Measurements from ENCODE around the gene ASIC1. TPM values are rescaled to one million over a fixed set of nuclear protein-coding genes. Genes with fewer than 3 reads are reported as not detected.

ASIC1 gene
- total RNA-seq, 1 donor from 2014 or later, result 25.0 TPM

DNA sequence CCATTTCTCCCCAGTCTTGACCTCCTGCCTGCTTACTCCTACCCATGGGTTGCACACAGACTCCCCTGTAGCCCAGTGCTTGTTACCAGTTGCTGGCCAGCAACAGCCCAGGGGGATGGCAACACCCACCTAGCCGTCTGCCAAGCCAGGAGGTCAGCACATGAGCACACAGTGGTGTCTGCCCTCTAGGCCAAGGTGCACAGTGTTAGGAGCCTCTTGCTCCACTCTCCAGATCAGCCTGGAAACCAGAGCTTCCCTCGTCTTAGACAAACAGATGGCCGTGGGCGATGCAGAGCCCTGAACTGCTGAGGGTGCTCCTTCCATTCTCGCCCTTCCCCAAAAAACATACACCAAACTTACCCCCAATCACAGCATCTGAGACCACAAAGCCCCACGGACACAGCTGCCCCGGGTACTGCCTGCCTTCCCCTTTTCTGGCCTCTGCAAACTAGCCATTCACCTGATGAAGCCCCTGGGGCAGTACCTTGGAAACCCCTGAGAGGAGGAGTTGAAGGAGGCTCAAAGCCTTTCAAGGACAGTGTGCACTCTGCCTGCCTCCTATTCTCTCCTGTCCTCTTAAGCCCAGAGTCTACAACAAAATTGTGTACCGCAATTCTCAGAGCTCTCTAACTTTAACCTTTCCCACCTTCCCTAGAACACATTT lies 45.4 kb downstream of the ASIC1 start:
- H3K36me3 Mint-ChIP-seq (ENCODE audit: low read depth), result peaks cover 8% of the 10 kb centered on the region
- no peak for TF ChIP-seq CTCF (conservative IDR thresholded peaks at IDR 0.05)
- H3K9me3 Mint-ChIP-seq, result no peaks in the 10 kb centered on the region
- no peaks in the 10 kb centered on the region for H3K4me1 Mint-ChIP-seq
- no peak overlapping the region for H3K27ac Mint-ChIP-seq (ENCODE audit: unreplicated experiment)
- DNase-seq (ENCODE audit: low read depth, low spot score), result no peak
- H3K4me3 Mint-ChIP-seq, result no peak overlapping the region
- no peaks in the 10 kb centered on the region for H3K27me3 Mint-ChIP-seq (ENCODE audit: low read depth)

GRCh38 chr12:50103351-50103750 lies 46.0 kb downstream of the ASIC1 start:
- Mint-ChIP-seq H3K27me3 (ENCODE audit: low read depth) (no peaks in the 10 kb centered on the region), H3K36me3 (ENCODE audit: low read depth) (peaks cover 8% of the 10 kb centered on the region), H3K27ac (ENCODE audit: unreplicated experiment) (no peak overlapping the region), H3K9me3 (no peaks in the 10 kb centered on the region), H3K4me3 (no peak overlapping the region), H3K4me1 (no peaks in the 10 kb centered on the region)
- TF ChIP-seq CTCF (conservative IDR thresholded peaks at IDR 0.05), result no peak
- no peak for DNase-seq (ENCODE audit: low read depth, low spot score)

- peak within 1 kb of the TSS; percentile 47 for H3K4me3 Mint-ChIP-seq
- no peak within 1 kb of the TSS for H3K27ac Mint-ChIP-seq (ENCODE audit: unreplicated experiment)
- no peaks in the 10 kb centered on the region for H3K9me3 Mint-ChIP-seq
- peaks cover 8% of the 10 kb centered on the region for H3K36me3 Mint-ChIP-seq (ENCODE audit: low read depth)
- H3K27me3 Mint-ChIP-seq (ENCODE audit: low read depth), result no peaks in the 10 kb centered on the region
- no peak for TF ChIP-seq CTCF (conservative IDR thresholded peaks at IDR 0.05)
- H3K4me1 Mint-ChIP-seq, result no peaks in the 10 kb centered on the region
- DNase-seq (ENCODE audit: low read depth, low spot score), result no peak
These were observed 46.4 kb downstream of the ASIC1 start, which contains the start of gene GPD1 for GRCh38 chr12:50103767-50104321. Gene GPD1, plus strand, starts transcription at chr12:50104008. Its CDS starts 43 bp downstream, at chr12:50104051.

GRCh38 chr12:50104417-50105366 lies 47.3 kb downstream of the ASIC1 start:
- H3K4me3 Mint-ChIP-seq, result peak overlapping the region; percentile 47
- H3K27ac Mint-ChIP-seq (ENCODE audit: unreplicated experiment), result no peak overlapping the region
- no peak for TF ChIP-seq CTCF (conservative IDR thresholded peaks at IDR 0.05)
- peaks cover 3% of the 10 kb centered on the region for H3K36me3 Mint-ChIP-seq (ENCODE audit: low read depth)
- no peak for DNase-seq (ENCODE audit: low read depth, low spot score)
- H3K9me3 Mint-ChIP-seq, result no peaks in the 10 kb centered on the region
- H3K4me1 Mint-ChIP-seq, result no peaks in the 10 kb centered on the region
- no peaks in the 10 kb centered on the region for H3K27me3 Mint-ChIP-seq (ENCODE audit: low read depth)

GRCh38 chr12:50105913-50106450 lies 48.6 kb downstream of the ASIC1 start:
- peaks cover 10% of the 10 kb centered on the region for H3K4me1 Mint-ChIP-seq
- no peak overlapping the region for H3K27ac Mint-ChIP-seq (ENCODE audit: unreplicated experiment)
- H3K36me3 Mint-ChIP-seq (ENCODE audit: low read depth), result no peaks in the 10 kb centered on the region
- no peaks in the 10 kb centered on the region for H3K27me3 Mint-ChIP-seq (ENCODE audit: low read depth)
- no peak overlapping the region for H3K4me3 Mint-ChIP-seq
- TF ChIP-seq CTCF (conservative IDR thresholded peaks at IDR 0.05), result no peak
- H3K9me3 Mint-ChIP-seq, result no peaks in the 10 kb centered on the region
- DNase-seq (ENCODE audit: low read depth, low spot score), result no peak

Measured in neural crest cell (in vitro differentiated cells).